Measurements from ENCODE around the gene DHX35. TPM values are rescaled to one million over a fixed set of nuclear protein-coding genes. Genes with fewer than 3 reads are reported as not detected.

Gene DHX35
- total and polyA plus RNA-seq, 2 of the 13 experiments (the other 11 are each of a cell fraction or from before 2014, with no cell fraction given), result 25.8 to 28.7 TPM

DNA sequence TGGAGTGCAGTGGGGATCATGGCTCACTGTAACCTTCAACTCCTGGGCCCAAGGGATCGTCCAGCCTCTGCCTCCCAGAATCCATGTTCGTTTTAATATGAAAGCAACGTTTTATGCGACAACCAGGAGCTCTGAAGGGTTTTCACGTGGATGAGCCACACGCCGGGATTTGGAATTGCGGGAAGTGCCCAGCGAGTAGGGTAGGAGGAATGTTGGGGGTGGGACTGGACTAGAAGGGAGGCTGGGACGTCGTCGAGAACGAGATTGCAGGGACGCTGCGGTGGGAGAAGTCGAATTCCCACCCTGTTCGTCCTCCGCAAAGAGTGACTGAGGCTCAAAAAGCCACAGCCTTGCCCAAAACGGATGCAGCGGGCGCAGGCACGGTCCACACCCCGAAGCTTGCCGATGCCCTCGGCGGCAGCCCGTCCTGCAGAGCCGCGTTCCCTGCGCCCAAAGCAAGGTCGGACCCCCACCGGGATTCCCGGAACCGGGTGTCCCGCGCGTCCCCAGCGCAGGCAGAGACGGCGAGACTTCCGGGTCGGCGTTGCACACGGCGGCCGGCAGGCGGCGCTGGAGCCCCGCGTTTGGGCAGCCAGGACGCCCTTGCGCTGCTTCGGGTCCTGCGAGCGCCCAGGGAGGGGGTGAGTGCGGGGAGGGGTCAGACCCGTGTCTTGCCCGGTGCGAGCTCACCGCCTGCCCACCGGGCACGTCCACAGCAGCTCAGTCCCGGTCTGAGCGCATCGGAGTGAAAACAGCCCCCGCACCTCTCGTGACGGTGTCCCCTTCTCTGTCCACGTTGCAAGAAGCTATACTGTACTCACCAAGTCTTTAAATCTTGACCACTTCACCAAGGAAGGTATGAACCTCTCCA lies 87.8 kb downstream of the DHX35 start (continued):
- peak; percentile 99 for TF ChIP-seq RAD21 (CRISPR knock-in tag; IDR thresholded peaks at IDR 0.05)
- TF ChIP-seq ISX (CRISPR knock-in tag; conservative IDR thresholded peaks at IDR 0.05), result no peak
- TF ChIP-seq ZC3H4 (CRISPR knock-in tag; IDR thresholded peaks at IDR 0.05; ENCODE audit: borderline replicate concordance), result no peak
- TF ChIP-seq, protein P1, sequence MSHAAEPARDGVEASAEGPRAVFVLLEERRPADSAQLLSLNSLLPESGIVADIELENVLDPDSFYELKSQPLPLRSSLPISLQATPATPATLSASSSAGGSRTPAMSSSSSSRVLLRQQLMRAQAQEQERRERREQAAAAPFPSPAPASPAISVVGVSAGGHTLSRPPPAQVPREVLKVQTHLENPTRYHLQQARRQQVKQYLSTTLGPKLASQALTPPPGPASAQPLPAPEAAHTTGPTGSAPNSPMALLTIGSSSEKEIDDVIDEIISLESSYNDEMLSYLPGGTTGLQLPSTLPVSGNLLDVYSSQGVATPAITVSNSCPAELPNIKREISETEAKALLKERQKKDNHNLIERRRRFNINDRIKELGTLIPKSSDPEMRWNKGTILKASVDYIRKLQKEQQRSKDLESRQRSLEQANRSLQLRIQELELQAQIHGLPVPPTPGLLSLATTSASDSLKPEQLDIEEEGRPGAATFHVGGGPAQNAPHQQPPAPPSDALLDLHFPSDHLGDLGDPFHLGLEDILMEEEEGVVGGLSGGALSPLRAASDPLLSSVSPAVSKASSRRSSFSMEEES (CRISPR knock-in tag; IDR thresholded peaks at IDR 0.05), result peak; percentile 73; the same call in 1 of the 2 replicates
- TF ChIP-seq, protein P2, sequence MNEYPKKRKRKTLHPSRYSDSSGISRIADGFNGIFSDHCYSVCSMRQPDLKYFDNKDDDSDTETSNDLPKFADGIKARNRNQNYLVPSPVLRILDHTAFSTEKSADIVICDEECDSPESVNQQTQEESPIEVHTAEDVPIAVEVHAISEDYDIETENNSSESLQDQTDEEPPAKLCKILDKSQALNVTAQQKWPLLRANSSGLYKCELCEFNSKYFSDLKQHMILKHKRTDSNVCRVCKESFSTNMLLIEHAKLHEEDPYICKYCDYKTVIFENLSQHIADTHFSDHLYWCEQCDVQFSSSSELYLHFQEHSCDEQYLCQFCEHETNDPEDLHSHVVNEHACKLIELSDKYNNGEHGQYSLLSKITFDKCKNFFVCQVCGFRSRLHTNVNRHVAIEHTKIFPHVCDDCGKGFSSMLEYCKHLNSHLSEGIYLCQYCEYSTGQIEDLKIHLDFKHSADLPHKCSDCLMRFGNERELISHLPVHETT (CRISPR knock-in tag; conservative IDR thresholded peaks at IDR 0.05), result peak; percentile 73; the same call in 1 of the 2 replicates
- TF ChIP-seq KLF12 (CRISPR knock-in tag; IDR thresholded peaks at IDR 0.05; ENCODE audit: borderline replicate concordance), result no peak; the same call in 1 of the 2 replicates
- TF ChIP-seq SKI (IDR thresholded peaks at IDR 0.05; ENCODE audit: partially characterized antibody), result peak; percentile 83
- peak; percentile 97; the same call in 1 of the 2 replicates for TF ChIP-seq ZNF598 (CRISPR knock-in tag; IDR thresholded peaks at IDR 0.05; ENCODE audit: borderline replicate concordance)
- peak; percentile 99 for TF ChIP-seq HIVEP1 (CRISPR knock-in tag; IDR thresholded peaks at IDR 0.05)
- peak; percentile 97 for TF ChIP-seq SALL1 (CRISPR knock-in tag; IDR thresholded peaks at IDR 0.05)
- TF ChIP-seq, protein P3, sequence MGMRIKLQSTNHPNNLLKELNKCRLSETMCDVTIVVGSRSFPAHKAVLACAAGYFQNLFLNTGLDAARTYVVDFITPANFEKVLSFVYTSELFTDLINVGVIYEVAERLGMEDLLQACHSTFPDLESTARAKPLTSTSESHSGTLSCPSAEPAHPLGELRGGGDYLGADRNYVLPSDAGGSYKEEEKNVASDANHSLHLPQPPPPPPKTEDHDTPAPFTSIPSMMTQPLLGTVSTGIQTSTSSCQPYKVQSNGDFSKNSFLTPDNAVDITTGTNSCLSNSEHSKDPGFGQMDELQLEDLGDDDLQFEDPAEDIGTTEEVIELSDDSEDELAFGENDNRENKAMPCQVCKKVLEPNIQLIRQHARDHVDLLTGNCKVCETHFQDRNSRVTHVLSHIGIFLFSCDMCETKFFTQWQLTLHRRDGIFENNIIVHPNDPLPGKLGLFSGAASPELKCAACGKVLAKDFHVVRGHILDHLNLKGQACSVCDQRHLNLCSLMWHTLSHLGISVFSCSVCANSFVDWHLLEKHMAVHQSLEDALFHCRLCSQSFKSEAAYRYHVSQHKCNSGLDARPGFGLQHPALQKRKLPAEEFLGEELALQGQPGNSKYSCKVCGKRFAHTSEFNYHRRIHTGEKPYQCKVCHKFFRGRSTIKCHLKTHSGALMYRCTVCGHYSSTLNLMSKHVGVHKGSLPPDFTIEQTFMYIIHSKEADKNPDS (CRISPR knock-in tag; IDR thresholded peaks at IDR 0.05), result peak; percentile 78; the same call in 1 of the 2 replicates
- peak; percentile 86 for TF ChIP-seq YY1 (IDR thresholded peaks at IDR 0.05; ENCODE audit: insufficient read depth, insufficient replicate concordance, low read depth, low read length)
- TF ChIP-seq MAF1 (CRISPR knock-in tag; IDR thresholded peaks at IDR 0.05; ENCODE audit: borderline replicate concordance), result peak; percentile 88; the same call in 1 of the 2 replicates
- peak; percentile 95; the same call in 1 of the 2 replicates for TF ChIP-seq ZNF670 (CRISPR knock-in tag; IDR thresholded peaks at IDR 0.05; ENCODE audit: borderline replicate concordance)
- TF ChIP-seq FOXK2 (IDR thresholded peaks at IDR 0.05), result no peak
- TF ChIP-seq MIXL1 (CRISPR knock-in tag; IDR thresholded peaks at IDR 0.05), result peak; percentile 45
- TF ChIP-seq EEA1 (CRISPR knock-in tag; IDR thresholded peaks at IDR 0.05; ENCODE audit: borderline replicate concordance), result peak; percentile 94
- TF ChIP-seq EZH2 (conservative IDR thresholded peaks at IDR 0.05; ENCODE audit: low read depth, low read length), result no peak
- TF ChIP-seq GABPB1 (CRISPR knock-in tag; IDR thresholded peaks at IDR 0.05), result peak; percentile 97
- TF ChIP-seq ZNF773 (CRISPR knock-in tag; IDR thresholded peaks at IDR 0.05; ENCODE audit: borderline replicate concordance), result 0 out of 2 replicates have a peak, but pooled peaks have one; percentile 54
- TF ChIP-seq ZNF589 (CRISPR knock-in tag; conservative IDR thresholded peaks at IDR 0.05), result peak; percentile 92; the same call in 1 of the 2 replicates
- TF ChIP-seq, protein P4, sequence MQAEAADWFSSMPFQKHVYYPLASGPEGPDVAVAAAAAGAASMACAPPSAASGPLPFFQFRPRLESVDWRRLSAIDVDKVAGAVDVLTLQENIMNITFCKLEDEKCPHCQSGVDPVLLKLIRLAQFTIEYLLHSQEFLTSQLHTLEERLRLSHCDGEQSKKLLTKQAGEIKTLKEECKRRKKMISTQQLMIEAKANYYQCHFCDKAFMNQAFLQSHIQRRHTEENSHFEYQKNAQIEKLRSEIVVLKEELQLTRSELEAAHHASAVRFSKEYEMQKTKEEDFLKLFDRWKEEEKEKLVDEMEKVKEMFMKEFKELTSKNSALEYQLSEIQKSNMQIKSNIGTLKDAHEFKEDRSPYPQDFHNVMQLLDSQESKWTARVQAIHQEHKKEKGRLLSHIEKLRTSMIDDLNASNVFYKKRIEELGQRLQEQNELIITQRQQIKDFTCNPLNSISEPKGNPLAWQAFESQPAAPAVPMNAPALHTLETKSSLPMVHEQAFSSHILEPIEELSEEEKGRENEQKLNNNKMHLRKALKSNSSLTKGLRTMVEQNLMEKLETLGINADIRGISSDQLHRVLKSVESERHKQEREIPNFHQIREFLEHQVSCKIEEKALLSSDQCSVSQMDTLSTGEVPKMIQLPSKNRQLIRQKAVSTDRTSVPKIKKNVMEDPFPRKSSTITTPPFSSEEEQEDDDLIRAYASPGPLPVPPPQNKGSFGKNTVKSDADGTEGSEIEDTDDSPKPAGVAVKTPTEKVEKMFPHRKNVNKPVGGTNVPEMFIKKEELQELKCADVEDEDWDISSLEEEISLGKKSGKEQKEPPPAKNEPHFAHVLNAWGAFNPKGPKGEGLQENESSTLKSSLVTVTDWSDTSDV (CRISPR knock-in tag; IDR thresholded peaks at IDR 0.05), result peak; percentile 73; the same call in 1 of the 2 replicates

All from HepG2 (cell line).